GM23338 (cell line): ENCODE data around the gene KDELR1. TPM values are rescaled to one million over a fixed set of nuclear protein-coding genes. Genes with fewer than 3 reads are reported as not detected.

Experiments used
- ATAC-seq: fragments of 200-7000 bp; cut with Tn5 transposase; 3 replicates; pipeline ENCODE4 v1.9.1; 2020
- DNase-seq: peaks from one replicate; pipeline ENCODE4 v3.0.0-alpha.2; 2015; ENCODE audit warnings: low spot score
- H2AFZ ChIP-seq: fragments of 200-600 bp; sonication (generic); 2 replicates; pipeline ENCODE4 v1.8.0; 2016; ENCODE audit warnings: antibody characterized with exemption, mild to moderate bottlenecking, moderate library complexity
- H3F3A ChIP-seq: fragments of 200-600 bp; sonication (generic); replicated peaks from 2 replicates; pipeline ENCODE4 v1.8.0; 2017; ENCODE audit warnings: antibody characterized with exemption, mixed run types, low read depth
- H3K27ac ChIP-seq: fragments of 200-600 bp; sonication (generic); 2 replicates; pipeline ENCODE4 v1.6.1; 2016; ENCODE audit warnings: low read depth
- H3K27me3 ChIP-seq: fragments of 200-600 bp; sonication (generic); 2 replicates; pipeline ENCODE4 v1.8.0; 2016; ENCODE audit warnings: mild to moderate bottlenecking, mixed run types, moderate library complexity; ENCODE audit not compliant: insufficient read depth
- H3K36me3 ChIP-seq: fragments of 200-600 bp; sonication (generic); 2 replicates; pipeline ENCODE4 v1.8.0; 2016; ENCODE audit warnings: mild to moderate bottlenecking; ENCODE audit not compliant: insufficient read depth
- H3K4me1 ChIP-seq: fragments of 200-600 bp; sonication (generic); 2 replicates; pipeline ENCODE4 v1.8.0; 2016; ENCODE audit warnings: mild to moderate bottlenecking, moderate library complexity; ENCODE audit not compliant: insufficient read depth
- H3K4me2 ChIP-seq: fragments of 200-600 bp; sonication (generic); 2 replicates; pipeline ENCODE4 v1.7.1; 2017; ENCODE audit warnings: mixed run types
- H3K4me3 ChIP-seq: fragments of 200-600 bp; sonication (generic); 2 replicates; pipeline ENCODE4 v1.6.1; 2016; ENCODE audit warnings: mixed run types
- H3K79me2 ChIP-seq: fragments of 200-600 bp; sonication (generic); replicated peaks from 2 replicates; pipeline ENCODE4 v1.8.0; 2017; ENCODE audit warnings: mild to moderate bottlenecking; ENCODE audit not compliant: insufficient read depth
- H3K9me2 ChIP-seq: fragments of 200-600 bp; sonication (generic); 2 replicates; pipeline ENCODE4 v1.8.0; 2017; ENCODE audit not compliant: insufficient read depth
- H4K20me1 ChIP-seq: fragments of 200-600 bp; sonication (generic); replicated peaks from 2 replicates; pipeline ENCODE4 v1.8.0; 2017; ENCODE audit warnings: mild to moderate bottlenecking; ENCODE audit not compliant: insufficient read depth
- H3K27ac Mint-ChIP-seq: 2 replicates; pipeline ENCODE4 v1.8.0; 2020; ENCODE audit warnings: inconsistent platforms, mild to moderate bottlenecking, moderate library complexity, mixed read lengths
- H3K27me3 Mint-ChIP-seq: 3 replicates; pipeline ENCODE4 v1.8.0; 2022; ENCODE audit warnings: low read depth, mild to moderate bottlenecking, moderate library complexity, mixed read lengths, inconsistent platforms; ENCODE audit not compliant: insufficient read depth, poor library complexity
- H3K36me3 Mint-ChIP-seq: 3 replicates; pipeline ENCODE4 v1.8.0; 2021; ENCODE audit warnings: low read depth, mild to moderate bottlenecking, inconsistent platforms, moderate library complexity, mixed read lengths
- H3K4me1 Mint-ChIP-seq: 3 replicates; pipeline ENCODE4 v1.8.0; 2020; ENCODE audit warnings: mild to moderate bottlenecking, inconsistent platforms, mixed read lengths
- H3K4me3 Mint-ChIP-seq: 3 replicates; pipeline ENCODE4 v1.8.0; 2021; ENCODE audit warnings: moderate library complexity, mild to moderate bottlenecking, inconsistent platforms, mixed read lengths
- H3K9me3 Mint-ChIP-seq: 3 replicates; pipeline ENCODE4 v1.8.0; 2020; ENCODE audit warnings: moderate library complexity, mild to moderate bottlenecking, inconsistent platforms, mixed read lengths
- EZH2phosphoT487 ChIP-seq: fragments of 200-600 bp; sonication (generic); IDR thresholded peaks from one replicate; pipeline ENCODE4 v1.8.1; 2018; ENCODE audit warnings: antibody characterized with exemption; ENCODE audit not compliant: unreplicated experiment
- REST ChIP-seq: IDR thresholded peaks from one replicate; pipeline ENCODE4 v1.6.1; 2018; ENCODE audit warnings: antibody characterized with exemption; ENCODE audit not compliant: unreplicated experiment
- ZNF462 ChIP-seq: fragments of 250-450 bp; sonication (Bioruptor Pico); IDR thresholded peaks from 2 replicates; pipeline ENCODE4 v1.5.0; 2020; ENCODE audit warnings: mild to moderate bottlenecking, moderate library complexity
- polyA plus RNA-seq: library from polyadenylated mRNA; unstranded; fragments of >200 nt; fragmentation: Nextera tagmentation; extraction: Ambion mirVana; gene quantifications from 2 replicates; pipeline ENCODE4 v1.2.1, GENCODE V29; 2016
- total RNA-seq: library from RNA; depleted of rRNA; stranded (reverse); fragments of >200 nt; shearing (Covaris generic); gene quantifications from 2 replicates; pipeline ENCODE4 v1.2.3, GENCODE V29; 2014

Gene KDELR1
- total and polyA plus RNA-seq, 2 experiments from 2014 or later, result 176 to 184 TPM

- ATAC-seq (no peak), DNase-seq (no peak)
- no peak overlapping the region for H3K27ac Mint-ChIP-seq
Measured at GRCh38 chr19:48405850-48406249, 14.5 kb upstream of the KDELR1 start.

More at GRCh38 chr19:48405850-48406249, 14.5 kb upstream of the KDELR1 start:
- H3F3A ChIP-seq, result peaks cover 17% of the 10 kb centered on the region
- no peak overlapping the region for H3K27ac ChIP-seq
- no peak overlapping the region for H3K4me2 ChIP-seq
- Mint-ChIP-seq H3K36me3 (peaks cover 12% of the 10 kb centered on the region), H3K9me3 (peaks cover 2% of the 10 kb centered on the region; the same call in 2 of the 3 replicates), H3K27me3 (peaks cover 13% of the 10 kb centered on the region), H3K4me1 (peaks cover 34% of the 10 kb centered on the region), H3K4me3 (no peak overlapping the region)
- H4K20me1 ChIP-seq, result no peaks in the 10 kb centered on the region; the same call in 1 of the 2 replicates
- H2AFZ ChIP-seq, result no peak overlapping the region
- H3K4me1 ChIP-seq, result peaks cover 46% of the 10 kb centered on the region
- no peaks in the 10 kb centered on the region; the same call in 1 of the 2 replicates for H3K36me3 ChIP-seq
- H3K9me2 ChIP-seq, result no peaks in the 10 kb centered on the region
- peaks cover 17% of the 10 kb centered on the region for H3K79me2 ChIP-seq
- TF ChIP-seq EZH2phosphoT487 (no peak), ZNF462 (no peak), REST (no peak)
- H3K27me3 ChIP-seq, result no peaks in the 10 kb centered on the region
- no peak overlapping the region for H3K4me3 ChIP-seq
